ENCODE data around the gene ZC3H4.

GRCh38 chr19:47151627-47152026 is 38.1 kb upstream of the ZC3H4 start:
- no peak for TF ChIP-seq POLR2A (IDR thresholded peaks at IDR 0.05)
- no peak for TF ChIP-seq CTCF (IDR thresholded peaks at IDR 0.05)

Data from heart left ventricle (tissue), 13 donors.